LoVo (cell line): ENCODE data around the gene STRAP.

Source experiments
- DNase-seq: peaks from one replicate; pipeline ENCODE4 v3.0.0-alpha.2; 2016; ENCODE audit warnings: low spot score

Gene STRAP

GRCh38 chr12:15882118-15882971 is at the start of gene STRAP:
Gene STRAP, plus strand, starts transcription at chr12:15882387. Its CDS starts 321 bp downstream, at chr12:15882708.
- peak; percentile 99 for DNase-seq

- DNase-seq, result no peak
Observed at GRCh38 chr12:15834575-15834974, 47.6 kb upstream of the STRAP start.

- no peak for DNase-seq
Observed at GRCh38 chr12:15837141-15837790, 44.9 kb upstream of the STRAP start.

- no peak for DNase-seq
Observed at GRCh38 chr12:15839041-15839440, 43.1 kb upstream of the STRAP start.

- DNase-seq, result no peak
Observed at GRCh38 chr12:15839682-15840081, 42.5 kb upstream of the STRAP start.

- no peak for DNase-seq
Observed at GRCh38 chr12:15842108-15842507, 40.1 kb upstream of the STRAP start.

GRCh38 chr12:15846887-15847286 is 35.3 kb upstream of the STRAP start:
- no peak for DNase-seq

- no peak for DNase-seq
Observed at GRCh38 chr12:15848606-15849005, 33.6 kb upstream of the STRAP start.

GRCh38 chr12:15851045-15851620 is 31.1 kb upstream of the STRAP start:
- DNase-seq, result no peak

GRCh38 chr12:15851919-15852318 is 30.3 kb upstream of the STRAP start:
- DNase-seq, result peak; percentile 42

- DNase-seq, result peak; percentile 44
Observed at GRCh38 chr12:15852383-15852782, 29.8 kb upstream of the STRAP start.

- DNase-seq, result no peak
Observed at GRCh38 chr12:15853877-15854276, 28.3 kb upstream of the STRAP start.

GRCh38 chr12:15854916-15855315 is 27.3 kb upstream of the STRAP start:
- DNase-seq, result no peak

- peak; percentile 49 for DNase-seq
Observed at GRCh38 chr12:15855646-15856045, 26.5 kb upstream of the STRAP start.

GRCh38 chr12:15856097-15856982 is 25.8 kb upstream of the STRAP start:
- peak; percentile 84 for DNase-seq

GRCh38 chr12:15858353-15858752 is 23.8 kb upstream of the STRAP start:
- no peak for DNase-seq

GRCh38 chr12:15859116-15859515 is 23.1 kb upstream of the STRAP start:
- DNase-seq, result no peak

GRCh38 chr12:15861404-15861803 is 20.8 kb upstream of the STRAP start:
- DNase-seq, result no peak

GRCh38 chr12:15862840-15863239 is 19.3 kb upstream of the STRAP start:
- no peak for DNase-seq

GRCh38 chr12:15863372-15863771 is 18.8 kb upstream of the STRAP start:
- peak; percentile 78 for DNase-seq

GRCh38 chr12:15863984-15864383 is 18.2 kb upstream of the STRAP start:
- no peak for DNase-seq

- no peak for DNase-seq
Observed at GRCh38 chr12:15868186-15868585, 14.0 kb upstream of the STRAP start.
